GM08714 (cell line): ENCODE results near the gene COQ8B.
A peak's percentile ranks its signal among the peaks of the same experiment; 100 is the strongest.

Experiments used
- H3K4me3 ChIP-seq: fragments of 200-500 bp; sonication (Bioruptor generic); 2 replicates; pipeline ENCODE4 v1.5.1; 2014; ENCODE audit warnings: mild to moderate bottlenecking, low read length, inconsistent platforms
- ZNF274 ChIP-seq: IDR thresholded peaks from 2 replicates; pipeline ENCODE4 v1.6.1; 2012; ENCODE audit warnings: mild to moderate bottlenecking, low read depth, low read length

COQ8B gene

DNA sequence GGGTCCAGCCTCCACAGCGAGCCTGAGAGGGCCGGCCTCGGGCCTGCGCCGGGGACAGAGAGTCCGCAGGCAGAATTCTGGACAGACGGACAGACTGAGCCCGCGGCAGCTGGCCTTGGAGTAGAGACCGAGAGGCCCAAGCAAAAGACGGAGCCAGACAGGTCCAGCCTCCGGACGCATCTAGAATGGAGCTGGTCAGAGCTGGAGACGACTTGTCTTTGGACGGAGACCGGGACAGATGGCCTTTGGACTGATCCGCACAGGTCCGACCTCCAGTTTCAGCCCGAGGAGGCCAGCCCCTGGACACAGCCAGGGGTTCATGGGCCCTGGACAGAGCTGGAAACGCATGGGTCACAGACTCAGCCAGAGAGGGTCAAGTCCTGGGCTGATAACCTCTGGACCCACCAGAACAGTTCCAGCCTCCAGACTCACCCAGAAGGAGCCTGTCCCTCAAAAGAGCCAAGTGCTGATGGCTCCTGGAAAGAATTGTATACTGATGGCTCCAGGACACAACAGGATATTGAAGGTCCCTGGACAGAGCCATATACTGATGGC, 716 bp upstream of the COQ8B start:
- H3K4me3 ChIP-seq, result peak overlapping the region; percentile 64
- no peak for TF ChIP-seq ZNF274

DNA sequence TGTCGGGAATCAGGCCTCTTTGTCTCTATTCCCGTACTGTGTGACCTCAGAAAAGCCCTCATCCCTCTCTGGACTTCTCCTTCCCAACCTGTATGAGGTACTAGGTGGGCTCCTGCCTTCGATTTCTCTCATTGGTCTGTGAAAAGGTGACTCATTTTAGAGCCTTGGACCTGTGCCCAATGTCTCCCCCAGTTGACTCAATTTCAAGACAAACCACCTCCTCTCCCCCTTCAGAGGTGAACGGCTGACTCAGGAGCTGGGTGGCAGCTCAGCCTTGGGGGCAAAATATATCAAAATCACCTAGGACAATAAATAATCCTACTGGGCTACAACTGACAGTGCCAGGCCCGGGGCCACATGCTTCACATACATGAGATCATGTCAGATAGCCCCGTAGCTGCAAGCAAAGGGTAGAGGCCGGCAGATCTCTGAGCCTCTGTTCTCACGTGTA, 630 bp downstream of the COQ8B start:
- no peak for TF ChIP-seq ZNF274
- peak overlapping the region; percentile 64 for H3K4me3 ChIP-seq

DNA sequence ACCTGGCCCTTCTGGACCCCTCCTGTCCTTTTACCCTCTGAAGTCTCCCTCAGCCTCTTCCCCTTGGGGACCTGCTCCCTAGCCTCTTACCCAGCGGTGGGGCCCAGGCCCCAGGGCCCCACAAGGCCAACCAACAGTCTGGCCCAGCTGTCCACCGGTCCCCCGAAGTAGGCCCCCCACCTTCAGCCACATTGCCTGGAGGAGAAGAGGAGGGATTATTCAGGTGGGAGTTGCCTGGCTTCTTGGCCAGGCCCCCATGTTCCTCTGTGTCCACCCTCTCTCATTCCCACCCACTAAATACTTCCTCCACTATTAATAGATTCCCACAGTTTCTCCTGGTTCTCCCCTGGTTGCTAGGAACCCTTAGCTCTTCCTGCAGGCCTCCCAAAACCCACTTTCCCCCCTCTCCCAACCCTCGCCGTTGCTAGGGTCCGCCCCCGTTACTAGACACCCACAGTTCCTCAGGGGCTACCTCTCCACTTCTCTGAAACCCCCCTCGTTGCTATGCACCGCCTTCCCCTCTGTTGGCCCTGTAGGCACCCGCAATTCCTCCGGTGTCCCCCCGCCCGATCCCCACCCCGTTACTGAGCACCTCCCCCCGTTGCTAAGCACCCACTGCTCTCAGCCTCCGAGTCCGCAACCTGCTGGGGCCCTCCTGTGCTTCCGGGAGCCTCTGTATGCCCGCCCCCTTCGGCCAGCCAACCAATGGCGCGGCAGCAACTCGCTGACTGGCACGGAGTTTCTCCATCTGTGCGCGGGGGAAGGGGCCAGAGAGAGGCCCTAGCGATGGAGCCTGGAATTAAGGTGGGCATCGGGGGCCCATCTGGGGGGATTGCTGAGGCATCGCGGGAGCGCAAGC, 2.0 kb downstream of the COQ8B start:
- TF ChIP-seq ZNF274, result no peak
- H3K4me3 ChIP-seq, result peak overlapping the region; percentile 78

- TF ChIP-seq ZNF274, result no peak
- H3K4me3 ChIP-seq, result no peak overlapping the region
Observed at GRCh38 chr19:40713939-40714338, 2.7 kb downstream of the COQ8B start.

GRCh38 chr19:40709817-40710216, 6.9 kb downstream of the COQ8B start:
- no peak overlapping the region for H3K4me3 ChIP-seq
- TF ChIP-seq ZNF274, result no peak

- no peak overlapping the region for H3K4me3 ChIP-seq
- TF ChIP-seq ZNF274, result no peak
Observed at GRCh38 chr19:40707615-40708014, 9.1 kb downstream of the COQ8B start.

GRCh38 chr19:40705950-40706619, 10.6 kb downstream of the COQ8B start:
- H3K4me3 ChIP-seq, result no peak overlapping the region
- TF ChIP-seq ZNF274, result no peak

- H3K4me3 ChIP-seq, result no peak overlapping the region
- no peak for TF ChIP-seq ZNF274
Observed at GRCh38 chr19:40705362-40705651, 11.4 kb downstream of the COQ8B start.

- TF ChIP-seq ZNF274, result no peak
- H3K4me3 ChIP-seq, result no peak overlapping the region
Observed at GRCh38 chr19:40704491-40705361, 12.0 kb downstream of the COQ8B start.

DNA sequence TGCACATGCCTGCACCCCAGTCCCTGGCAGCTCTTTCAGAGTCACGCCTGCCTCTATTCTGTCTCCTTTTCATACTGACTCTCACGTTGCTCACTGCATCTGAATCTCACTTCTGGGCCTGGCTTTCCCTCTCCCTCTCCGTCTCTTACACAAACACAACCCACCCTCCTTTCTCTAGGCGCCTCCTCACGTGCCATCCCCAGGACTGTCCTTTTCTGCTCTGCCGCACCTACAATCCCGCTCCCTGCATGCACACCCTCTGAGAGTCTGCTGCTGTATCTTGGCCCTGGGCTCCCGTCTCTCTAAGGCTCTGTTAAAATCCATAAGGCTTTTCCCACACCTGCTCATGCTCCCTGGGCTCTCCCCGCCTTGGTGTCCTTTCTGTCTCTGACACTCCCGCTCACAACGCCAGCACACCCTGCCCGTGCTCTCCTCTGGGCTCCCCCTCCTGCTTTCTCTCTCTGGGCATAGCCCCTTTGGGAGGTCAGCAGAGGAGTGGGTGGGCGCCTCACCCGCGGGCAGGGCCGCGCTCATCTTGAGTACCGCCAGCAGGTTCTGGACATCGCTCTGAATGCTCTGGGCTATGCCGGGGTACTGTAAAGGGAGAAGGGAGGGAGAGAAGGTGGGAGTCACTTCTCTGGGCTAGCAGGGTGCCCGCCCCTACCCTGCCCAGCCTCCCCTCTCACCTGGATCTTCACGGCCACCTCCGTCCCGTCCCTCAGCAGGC, 13.5 kb downstream of the COQ8B start:
- H3K4me3 ChIP-seq, result no peak overlapping the region
- TF ChIP-seq ZNF274, result no peak

- H3K4me3 ChIP-seq, result no peak overlapping the region
- TF ChIP-seq ZNF274, result no peak
Observed at GRCh38 chr19:40702337-40703012, 14.2 kb downstream of the COQ8B start.

DNA sequence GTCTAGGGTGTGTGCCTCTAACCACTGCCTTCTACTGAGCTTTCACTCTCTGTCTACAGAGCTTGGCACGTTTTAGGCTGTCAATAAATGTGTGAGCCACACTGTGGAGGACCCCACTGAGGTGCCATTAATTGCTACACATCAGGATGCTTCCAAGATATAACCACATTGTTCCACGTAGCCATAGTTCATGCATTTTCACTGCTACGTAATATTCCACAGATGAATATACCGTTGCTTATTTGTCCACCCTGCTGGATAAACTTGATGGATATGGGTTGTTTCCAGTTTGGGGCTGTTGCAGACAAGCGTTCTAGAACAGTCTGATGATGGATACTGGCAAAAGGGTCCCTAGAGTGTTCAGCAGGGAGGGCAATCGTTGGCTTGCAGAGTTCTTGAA, 14.9 kb downstream of the COQ8B start:
- no peak for TF ChIP-seq ZNF274
- no peak overlapping the region for H3K4me3 ChIP-seq

DNA sequence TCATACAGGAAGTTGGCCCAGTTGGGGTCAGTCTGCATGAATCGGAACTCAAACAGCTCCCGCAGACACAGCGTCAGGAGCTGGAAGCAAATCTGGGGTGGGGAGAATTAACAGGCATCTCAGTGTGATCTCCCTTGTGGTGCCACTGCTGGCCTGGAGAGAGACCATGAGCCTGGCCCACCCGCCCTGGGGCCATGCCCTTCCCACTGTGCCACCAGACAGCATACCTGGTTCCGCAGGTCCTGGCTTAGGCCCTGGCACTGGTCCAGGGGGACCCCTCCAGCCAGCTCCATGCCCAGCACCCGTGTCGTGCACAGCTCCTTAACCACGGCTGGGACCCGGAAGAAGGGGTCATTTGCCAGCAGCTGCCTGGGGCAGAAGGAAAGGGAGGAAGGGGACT, 16.6 kb downstream of the COQ8B start:
- TF ChIP-seq ZNF274, result no peak
- H3K4me3 ChIP-seq, result no peak overlapping the region
